DND-41 (cell line): ENCODE data around the gene TMEM135.
A peak's percentile ranks its signal among the peaks of the same experiment; 100 is the strongest.
"Not testable (repeated sequence)": the region's sequence is repeated elsewhere in the genome, so short reads cannot be mapped to it uniquely, and the experiment has no call there.

ENCODE experiments used
- ATAC-seq: fragments of 200-7000 bp; cut with Tn5 transposase; 3 replicates; pipeline ENCODE4 v1.9.1; 2021; ENCODE audit warnings: low read depth; ENCODE audit not compliant: insufficient read depth
- DNase-seq: peaks from one replicate; pipeline ENCODE4 v3.0.0-alpha.2; 2020
- H2AFZ ChIP-seq: 2 replicates; pipeline ENCODE4 v1.6.0; 2012; ENCODE audit warnings: low read depth, low read length
- H3K27ac ChIP-seq: 2 replicates; pipeline ENCODE4 v1.5.1; 2012; ENCODE audit warnings: low read length, inconsistent platforms
- H3K27me3 ChIP-seq: fragments of 200-600 bp; sonication (generic); 2 replicates; pipeline ENCODE4 v1.6.0; 2012; ENCODE audit warnings: low read length, mild to moderate bottlenecking, inconsistent platforms; ENCODE audit not compliant: insufficient read depth, poor library complexity
- H3K36me3 ChIP-seq: 2 replicates; pipeline ENCODE4 v1.5.1; 2012; ENCODE audit warnings: low read length, inconsistent platforms; ENCODE audit not compliant: insufficient read depth
- H3K4me1 ChIP-seq: 2 replicates; pipeline ENCODE4 v1.5.1; 2012; ENCODE audit warnings: mild to moderate bottlenecking, low read length; ENCODE audit not compliant: insufficient read depth
- H3K4me2 ChIP-seq: 2 replicates; pipeline ENCODE4 v1.6.0; 2012; ENCODE audit warnings: mild to moderate bottlenecking, moderate library complexity, low read length, inconsistent platforms; ENCODE audit not compliant: insufficient read depth
- H3K4me3 ChIP-seq, 2 experiments: fragments of 200-600 bp in 1 of 2; shearing (Covaris generic) in 1 of 2; 2 replicates each; pipeline ENCODE4 v1.5.1; 2012 to 2016; ENCODE audit warnings: inconsistent platforms in 2 of 2, low read length in 2 of 2, mild to moderate bottlenecking in 2 of 2, low read depth in 1 of 2, moderate library complexity in 1 of 2
- H3K79me2 ChIP-seq: 2 replicates; pipeline ENCODE4 v1.6.0; 2012; ENCODE audit warnings: low read length, inconsistent platforms; ENCODE audit not compliant: insufficient read depth
- H3K9ac ChIP-seq: 2 replicates; pipeline ENCODE4 v1.6.0; 2012; ENCODE audit warnings: low read depth, mild to moderate bottlenecking, inconsistent platforms, low read length, moderate library complexity
- H3K9me3 ChIP-seq: 2 replicates; pipeline ENCODE4 v1.5.1; 2012; ENCODE audit warnings: low read length, moderate library complexity, mild to moderate bottlenecking, inconsistent platforms; ENCODE audit not compliant: insufficient read depth, severe bottlenecking
- H4K20me1 ChIP-seq: 2 replicates; pipeline ENCODE4 v1.6.0; 2012; ENCODE audit warnings: low read length; ENCODE audit not compliant: insufficient read depth
- EZH2 ChIP-seq: IDR thresholded peaks from 3 replicates; pipeline ENCODE4 v1.6.1; 2012; ENCODE audit warnings: borderline replicate concordance, low read depth, mild to moderate bottlenecking, moderate library complexity, low read length, inconsistent platforms; ENCODE audit not compliant: severe bottlenecking
- TF ChIP-seq, protein P1 (sequence below): IDR thresholded peaks from 2 replicates; pipeline ENCODE4 v1.5.1; 2012; ENCODE audit warnings: borderline replicate concordance, low read length, moderate library complexity, mild to moderate bottlenecking; ENCODE audit not compliant: poor library complexity, severe bottlenecking; ENCODE audit errors: extremely low read depth

Gene TMEM135

DNA sequence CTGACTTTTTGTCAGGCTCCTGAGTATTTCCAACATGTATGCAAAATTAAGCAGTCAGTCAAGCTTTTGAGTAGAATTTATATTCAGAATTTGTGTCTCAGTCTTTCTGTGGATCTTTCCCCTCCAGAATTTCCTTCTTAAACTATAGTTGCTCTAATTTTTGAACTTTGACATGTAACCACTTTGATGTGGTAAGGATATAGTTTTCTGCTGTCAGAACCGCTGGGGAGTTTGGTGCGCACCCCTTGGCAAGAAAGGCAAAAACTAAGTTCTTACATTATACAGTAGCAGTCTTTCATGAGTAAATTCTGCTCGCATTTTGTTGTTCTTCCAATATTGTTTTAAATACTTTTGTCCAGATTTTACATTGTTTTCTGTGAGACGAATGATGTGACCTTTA is 105.9 kb downstream of the TMEM135 start:
- Histone ChIP-seq H3K9ac (no peak overlapping the region), H3K27me3 (no peaks in the 10 kb centered on the region), H3K4me3 (no peak overlapping the region), H2AFZ (no peak overlapping the region), H3K36me3 (no peaks in the 10 kb centered on the region), H3K9me3 (peaks cover 5% of the 10 kb centered on the region), H4K20me1 (peaks cover 4% of the 10 kb centered on the region), H3K79me2 (peaks cover 9% of the 10 kb centered on the region), H3K4me1 (peaks cover 28% of the 10 kb centered on the region), H3K27ac (peak overlapping the region; percentile 18; the same call in 1 of the 2 replicates), H3K4me2 (peak overlapping the region; percentile 51)
- DNase-seq: peak; percentile 59
- TF ChIP-seq EZH2: no peak
- TF ChIP-seq, protein P1, sequence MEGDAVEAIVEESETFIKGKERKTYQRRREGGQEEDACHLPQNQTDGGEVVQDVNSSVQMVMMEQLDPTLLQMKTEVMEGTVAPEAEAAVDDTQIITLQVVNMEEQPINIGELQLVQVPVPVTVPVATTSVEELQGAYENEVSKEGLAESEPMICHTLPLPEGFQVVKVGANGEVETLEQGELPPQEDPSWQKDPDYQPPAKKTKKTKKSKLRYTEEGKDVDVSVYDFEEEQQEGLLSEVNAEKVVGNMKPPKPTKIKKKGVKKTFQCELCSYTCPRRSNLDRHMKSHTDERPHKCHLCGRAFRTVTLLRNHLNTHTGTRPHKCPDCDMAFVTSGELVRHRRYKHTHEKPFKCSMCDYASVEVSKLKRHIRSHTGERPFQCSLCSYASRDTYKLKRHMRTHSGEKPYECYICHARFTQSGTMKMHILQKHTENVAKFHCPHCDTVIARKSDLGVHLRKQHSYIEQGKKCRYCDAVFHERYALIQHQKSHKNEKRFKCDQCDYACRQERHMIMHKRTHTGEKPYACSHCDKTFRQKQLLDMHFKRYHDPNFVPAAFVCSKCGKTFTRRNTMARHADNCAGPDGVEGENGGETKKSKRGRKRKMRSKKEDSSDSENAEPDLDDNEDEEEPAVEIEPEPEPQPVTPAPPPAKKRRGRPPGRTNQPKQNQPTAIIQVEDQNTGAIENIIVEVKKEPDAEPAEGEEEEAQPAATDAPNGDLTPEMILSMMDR: no peak
- ATAC-seq: peak; percentile 97

DNA sequence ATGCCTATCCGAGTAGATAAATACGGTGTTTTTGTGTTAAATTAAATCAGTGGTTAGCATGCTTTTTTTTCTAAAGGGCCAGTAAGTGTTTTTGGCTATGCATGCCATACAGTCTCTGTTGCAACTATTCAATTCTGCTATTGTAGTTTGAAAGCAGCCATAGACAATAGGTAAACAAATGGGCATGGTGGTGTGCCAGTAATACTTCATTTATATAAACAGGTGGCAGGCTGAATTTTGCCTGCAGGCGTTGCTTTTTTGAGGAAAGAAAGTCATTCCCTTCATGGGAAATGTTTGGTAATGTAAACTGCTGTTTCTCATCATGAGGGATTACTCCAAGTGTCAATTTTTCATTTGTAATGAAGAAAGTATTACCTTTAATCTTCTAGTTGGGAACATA is 106.5 kb downstream of the TMEM135 start:
- no peak for ATAC-seq
- no peak overlapping the region for H3K9ac ChIP-seq
- H4K20me1 ChIP-seq: peaks cover 4% of the 10 kb centered on the region
- no peaks in the 10 kb centered on the region for H3K36me3 ChIP-seq
- H3K27ac ChIP-seq: no peak overlapping the region
- peaks cover 9% of the 10 kb centered on the region for H3K79me2 ChIP-seq
- no peaks in the 10 kb centered on the region for H3K27me3 ChIP-seq
- H3K4me3 ChIP-seq: no peak overlapping the region
- H3K9me3 ChIP-seq: peaks cover 4% of the 10 kb centered on the region
- DNase-seq: no peak
- H3K4me2 ChIP-seq: no peak overlapping the region
- TF ChIP-seq, protein P1: no peak
- TF ChIP-seq EZH2: no peak
- no peak overlapping the region for H2AFZ ChIP-seq
- peaks cover 28% of the 10 kb centered on the region for H3K4me1 ChIP-seq

DNA sequence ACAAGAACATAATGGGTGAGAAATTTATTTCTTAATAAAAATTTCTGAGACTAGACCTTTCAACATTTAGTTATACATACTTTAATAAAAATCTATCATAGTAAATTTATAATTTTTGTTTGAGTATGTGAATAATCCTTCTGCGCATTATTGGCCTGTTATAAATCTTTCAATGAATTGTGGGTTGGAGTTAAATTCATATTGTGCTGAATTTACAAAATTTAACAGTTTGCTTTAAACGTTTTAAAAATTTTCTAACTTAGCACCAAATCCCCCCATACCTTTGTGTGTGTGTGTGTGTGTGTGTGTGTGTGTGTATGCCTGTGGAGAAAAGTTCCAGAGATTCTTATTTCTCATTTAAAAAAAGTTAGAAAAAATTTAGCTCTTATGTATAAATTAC is 111.0 kb downstream of the TMEM135 start:
- Histone ChIP-seq H3K4me2 (no peak overlapping the region), H3K4me3 (no peak overlapping the region), H3K79me2 (peaks cover 9% of the 10 kb centered on the region), H3K27me3 (no peaks in the 10 kb centered on the region), H3K27ac (no peak overlapping the region), H3K36me3 (no peaks in the 10 kb centered on the region), H2AFZ (no peak overlapping the region), H3K9me3 (no peaks in the 10 kb centered on the region), H3K9ac (no peak overlapping the region), H4K20me1 (no peaks in the 10 kb centered on the region; the same call in 1 of the 2 replicates), H3K4me1 (peaks cover 13% of the 10 kb centered on the region)
- no peak for TF ChIP-seq EZH2
- TF ChIP-seq, protein P1: no peak
- no peak for ATAC-seq
- no peak for DNase-seq

DNA sequence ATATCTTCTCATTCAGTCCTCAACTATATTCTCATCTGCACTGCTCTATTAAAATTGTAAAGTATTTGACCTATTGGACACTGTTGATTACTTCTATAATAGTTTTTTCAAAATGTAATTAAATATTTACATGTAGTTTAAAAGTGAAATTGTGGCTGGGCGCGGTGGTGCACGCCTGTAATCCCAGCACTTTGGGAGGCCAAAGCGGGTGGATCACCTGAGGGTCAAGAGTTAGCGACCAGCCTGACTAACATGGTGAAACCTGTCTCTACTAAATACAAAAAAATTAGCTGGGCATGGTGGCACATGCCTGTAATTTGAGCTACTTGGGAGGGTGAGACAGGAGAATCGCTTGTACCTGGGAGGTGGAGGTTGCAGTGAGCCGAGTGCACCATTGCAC is 112.0 kb downstream of the TMEM135 start:
- not testable (repeated sequence) for H2AFZ ChIP-seq, H3K27me3 ChIP-seq, H3K4me1 ChIP-seq, H3K27ac ChIP-seq, H3K9me3 ChIP-seq, H4K20me1 ChIP-seq, H3K36me3 ChIP-seq, DNase-seq, H3K4me3 ChIP-seq, H3K9ac ChIP-seq, H3K4me2 ChIP-seq, ATAC-seq, H3K79me2 ChIP-seq
